Hippocampal formation (tissue), 2 donors: Measurements from ENCODE around the gene C2CD5.
A peak's percentile ranks its signal among the peaks of the same experiment; 100 is the strongest.
"Not testable (repeated sequence)": the region's sequence is repeated elsewhere in the genome, so short reads cannot be mapped to it uniquely, and the experiment has no call there.

Source experiments
- DNase-seq, 2 donors: peaks; one replicate each; lab custom pipeline; 2025; lab: John Stamatoyannopoulos, UW

C2CD5 gene

GRCh38 chr12:22477166-22477893 is 67.0 kb downstream of the C2CD5 start:
- DNase-seq, result no peak

- no peak for DNase-seq
Observed at GRCh38 chr12:22476133-22476532, 68.2 kb downstream of the C2CD5 start.

- no peak for DNase-seq
Observed at GRCh38 chr12:22474970-22475720, 69.2 kb downstream of the C2CD5 start.

- no peak for DNase-seq
Observed at GRCh38 chr12:22473212-22473611, 71.1 kb downstream of the C2CD5 start.

- DNase-seq, result no peak
Observed at GRCh38 chr12:22467190-22467589, 77.2 kb downstream of the C2CD5 start.

GRCh38 chr12:22463306-22463705 is 81.0 kb downstream of the C2CD5 start:
- no peak for DNase-seq

- DNase-seq, result no peak
Observed at GRCh38 chr12:22461786-22462185, 82.6 kb downstream of the C2CD5 start.

- DNase-seq, result peak in 1 of 2 donors; percentile 35
Observed at GRCh38 chr12:22459838-22460490, 84.4 kb downstream of the C2CD5 start.

- DNase-seq, result no peak
Observed at GRCh38 chr12:22458298-22458937, 85.9 kb downstream of the C2CD5 start.

- no peak for DNase-seq
Observed at GRCh38 chr12:22457085-22457484, 87.3 kb downstream of the C2CD5 start.

GRCh38 chr12:22453511-22453910 is 90.8 kb downstream of the C2CD5 start:
- no peak for DNase-seq

GRCh38 chr12:22447223-22447622 is 97.1 kb downstream of the C2CD5 start:
- DNase-seq, result no peak

GRCh38 chr12:22444317-22444665 is 100.1 kb downstream of the C2CD5 start:
- DNase-seq, result not testable (repeated sequence)

- DNase-seq, result peak; percentile 30 to 70
Observed at GRCh38 chr12:22443379-22444316, 100.7 kb downstream of the C2CD5 start.

- no peak for DNase-seq
Observed at GRCh38 chr12:22437031-22437806, 107.1 kb downstream of the C2CD5 start.

GRCh38 chr12:22435583-22435982 is 108.8 kb downstream of the C2CD5 start:
- DNase-seq, result no peak

- no peak for DNase-seq
Observed at GRCh38 chr12:22431693-22432251, 112.6 kb downstream of the C2CD5 start.

- no peak for DNase-seq
Observed at GRCh38 chr12:22416801-22417200, 127.5 kb downstream of the C2CD5 start.

- DNase-seq, result no peak
Observed at GRCh38 chr12:22415342-22416309, 128.7 kb downstream of the C2CD5 start.
